GM23338 (cell line): ENCODE measurements around the gene SOHLH1. TPM values are rescaled to one million over a fixed set of nuclear protein-coding genes. Genes with fewer than 3 reads are reported as not detected.
A peak's percentile ranks its signal among the peaks of the same experiment; 100 is the strongest.

Experiments
- ATAC-seq: fragments of 200-7000 bp; cut with Tn5 transposase; 3 replicates; pipeline ENCODE4 v1.9.1; 2020
- DNase-seq: peaks from one replicate; pipeline ENCODE4 v3.0.0-alpha.2; 2015; ENCODE audit warnings: low spot score
- H2AFZ ChIP-seq: fragments of 200-600 bp; sonication (generic); 2 replicates; pipeline ENCODE4 v1.8.0; 2016; ENCODE audit warnings: antibody characterized with exemption, mild to moderate bottlenecking, moderate library complexity
- H3F3A ChIP-seq: fragments of 200-600 bp; sonication (generic); replicated peaks from 2 replicates; pipeline ENCODE4 v1.8.0; 2017; ENCODE audit warnings: antibody characterized with exemption, mixed run types, low read depth
- H3K27ac ChIP-seq: fragments of 200-600 bp; sonication (generic); 2 replicates; pipeline ENCODE4 v1.6.1; 2016; ENCODE audit warnings: low read depth
- H3K27me3 ChIP-seq: fragments of 200-600 bp; sonication (generic); 2 replicates; pipeline ENCODE4 v1.8.0; 2016; ENCODE audit warnings: mild to moderate bottlenecking, mixed run types, moderate library complexity; ENCODE audit not compliant: insufficient read depth
- H3K36me3 ChIP-seq: fragments of 200-600 bp; sonication (generic); 2 replicates; pipeline ENCODE4 v1.8.0; 2016; ENCODE audit warnings: mild to moderate bottlenecking; ENCODE audit not compliant: insufficient read depth
- H3K4me1 ChIP-seq: fragments of 200-600 bp; sonication (generic); 2 replicates; pipeline ENCODE4 v1.8.0; 2016; ENCODE audit warnings: mild to moderate bottlenecking, moderate library complexity; ENCODE audit not compliant: insufficient read depth
- H3K4me2 ChIP-seq: fragments of 200-600 bp; sonication (generic); 2 replicates; pipeline ENCODE4 v1.7.1; 2017; ENCODE audit warnings: mixed run types
- H3K4me3 ChIP-seq: fragments of 200-600 bp; sonication (generic); 2 replicates; pipeline ENCODE4 v1.6.1; 2016; ENCODE audit warnings: mixed run types
- H3K79me2 ChIP-seq: fragments of 200-600 bp; sonication (generic); replicated peaks from 2 replicates; pipeline ENCODE4 v1.8.0; 2017; ENCODE audit warnings: mild to moderate bottlenecking; ENCODE audit not compliant: insufficient read depth
- H3K9me2 ChIP-seq: fragments of 200-600 bp; sonication (generic); 2 replicates; pipeline ENCODE4 v1.8.0; 2017; ENCODE audit not compliant: insufficient read depth
- H4K20me1 ChIP-seq: fragments of 200-600 bp; sonication (generic); replicated peaks from 2 replicates; pipeline ENCODE4 v1.8.0; 2017; ENCODE audit warnings: mild to moderate bottlenecking; ENCODE audit not compliant: insufficient read depth
- H3K27ac Mint-ChIP-seq: 2 replicates; pipeline ENCODE4 v1.8.0; 2020; ENCODE audit warnings: inconsistent platforms, mild to moderate bottlenecking, moderate library complexity, mixed read lengths
- H3K27me3 Mint-ChIP-seq: 3 replicates; pipeline ENCODE4 v1.8.0; 2022; ENCODE audit warnings: low read depth, mild to moderate bottlenecking, moderate library complexity, mixed read lengths, inconsistent platforms; ENCODE audit not compliant: insufficient read depth, poor library complexity
- H3K36me3 Mint-ChIP-seq: 3 replicates; pipeline ENCODE4 v1.8.0; 2021; ENCODE audit warnings: low read depth, mild to moderate bottlenecking, inconsistent platforms, moderate library complexity, mixed read lengths
- H3K4me1 Mint-ChIP-seq: 3 replicates; pipeline ENCODE4 v1.8.0; 2020; ENCODE audit warnings: mild to moderate bottlenecking, inconsistent platforms, mixed read lengths
- H3K4me3 Mint-ChIP-seq: 3 replicates; pipeline ENCODE4 v1.8.0; 2021; ENCODE audit warnings: moderate library complexity, mild to moderate bottlenecking, inconsistent platforms, mixed read lengths
- H3K9me3 Mint-ChIP-seq: 3 replicates; pipeline ENCODE4 v1.8.0; 2020; ENCODE audit warnings: moderate library complexity, mild to moderate bottlenecking, inconsistent platforms, mixed read lengths
- CREB1 ChIP-seq: fragments of 250-450 bp; sonication (Bioruptor Pico); IDR thresholded peaks from 2 replicates; pipeline ENCODE4 v1.5.0; 2020; ENCODE audit warnings: low read depth, mild to moderate bottlenecking, moderate library complexity
- CTCF ChIP-seq, 2 experiments: fragments of 200-600 bp in 1 of 2; sonication (generic) in 1 of 2; conservative IDR thresholded peaks; 2 replicates each; pipeline versions ENCODE4 v1.5.1 to v1.6.1; 2016 to 2017; ENCODE audit warnings: antibody characterized with exemption in 2 of 2, low read depth in 2 of 2, mild to moderate bottlenecking in 2 of 2, moderate library complexity in 1 of 2
- ETS1 ChIP-seq: IDR thresholded peaks from 2 replicates; pipeline ENCODE4 v1.6.1; 2016; ENCODE audit warnings: antibody characterized with exemption
- EZH2 ChIP-seq: fragments of 200-600 bp; sonication (generic); IDR thresholded peaks from one replicate; pipeline ENCODE4 v1.8.0; 2017; ENCODE audit warnings: antibody characterized with exemption, mild to moderate bottlenecking, low read depth; ENCODE audit not compliant: unreplicated experiment
- EZH2phosphoT487 ChIP-seq: fragments of 200-600 bp; sonication (generic); IDR thresholded peaks from one replicate; pipeline ENCODE4 v1.8.1; 2018; ENCODE audit warnings: antibody characterized with exemption; ENCODE audit not compliant: unreplicated experiment
- JUNB ChIP-seq: IDR thresholded peaks from one replicate; pipeline ENCODE4 v1.6.1; 2016; ENCODE audit warnings: antibody characterized with exemption; ENCODE audit not compliant: unreplicated experiment
- NANOG ChIP-seq: IDR thresholded peaks from 2 replicates; pipeline ENCODE4 v1.6.1; 2016; ENCODE audit warnings: antibody characterized with exemption, borderline replicate concordance
- POLR2AphosphoS5 ChIP-seq: IDR thresholded peaks from 2 replicates; pipeline ENCODE4 v1.6.1; 2016; ENCODE audit warnings: antibody characterized with exemption, low read depth
- REST ChIP-seq: IDR thresholded peaks from one replicate; pipeline ENCODE4 v1.6.1; 2018; ENCODE audit warnings: antibody characterized with exemption; ENCODE audit not compliant: unreplicated experiment
- STAT1 ChIP-seq: IDR thresholded peaks from one replicate; pipeline ENCODE4 v1.6.1; 2016; ENCODE audit warnings: antibody characterized with exemption; ENCODE audit not compliant: unreplicated experiment
- ZNF114 ChIP-seq: fragments of 250-450 bp; sonication (Bioruptor Pico); IDR thresholded peaks from 2 replicates; pipeline ENCODE4 v1.5.0; 2020; ENCODE audit warnings: mild to moderate bottlenecking, moderate library complexity
- ZNF331 ChIP-seq: fragments of 250-450 bp; sonication (Bioruptor Pico); IDR thresholded peaks from 2 replicates; pipeline ENCODE4 v1.5.0; 2020; ENCODE audit warnings: low read depth, mild to moderate bottlenecking, moderate library complexity
- ZNF462 ChIP-seq: fragments of 250-450 bp; sonication (Bioruptor Pico); IDR thresholded peaks from 2 replicates; pipeline ENCODE4 v1.5.0; 2020; ENCODE audit warnings: mild to moderate bottlenecking, moderate library complexity
- polyA plus RNA-seq: library from polyadenylated mRNA; unstranded; fragments of >200 nt; fragmentation: Nextera tagmentation; extraction: Ambion mirVana; gene quantifications from 2 replicates; pipeline ENCODE4 v1.2.1, GENCODE V29; 2016
- total RNA-seq: library from RNA; depleted of rRNA; stranded (reverse); fragments of >200 nt; shearing (Covaris generic); gene quantifications from 2 replicates; pipeline ENCODE4 v1.2.3, GENCODE V29; 2014

The SOHLH1 gene
- total and polyA plus RNA-seq, 2 experiments from 2014 or later = 0.21 TPM; not detected in 1

- peak overlapping the region; percentile 74; the same call in 1 of the 2 replicates for H2AFZ ChIP-seq
- TF ChIP-seq CTCF (conservative IDR thresholded peaks at IDR 0.05; ENCODE audit: low read depth in 2 of 2) = no peak
- no peak for TF ChIP-seq STAT1
- no peak for TF ChIP-seq REST
- no peak for TF ChIP-seq JUNB
- TF ChIP-seq EZH2phosphoT487 = no peak
- no peak for TF ChIP-seq CREB1
- no peak for TF ChIP-seq NANOG
- TF ChIP-seq ETS1 = no peak
- no peak for TF ChIP-seq EZH2
- TF ChIP-seq ZNF331 = no peak
- TF ChIP-seq ZNF114 (CRISPR knock-in tag) = no peak
- TF ChIP-seq ZNF462 (CRISPR knock-in tag) = no peak
- TF ChIP-seq POLR2AphosphoS5 = no peak
- peak; percentile 39 for ATAC-seq
Observed at GRCh38 chr9:135701067-135701958, 2.0 kb upstream of the SOHLH1 start.

More at GRCh38 chr9:135701067-135701958, 2.0 kb upstream of the SOHLH1 start:
- Histone ChIP-seq H3K27ac (no peak overlapping the region), H3K36me3 (no peaks in the 10 kb centered on the region), H4K20me1 (no peaks in the 10 kb centered on the region), H3K9me2 (no peaks in the 10 kb centered on the region), H3K27me3 (0 out of 2 replicates have a peak, but pooled peaks cover 3% of the 10 kb centered on the region), H3K4me3 (peak overlapping the region; percentile 53; the same call in 1 of the 2 replicates), H3K4me2 (peak overlapping the region; percentile 79), H3F3A (no peaks in the 10 kb centered on the region), H3K4me1 (no peaks in the 10 kb centered on the region), H3K79me2 (no peaks in the 10 kb centered on the region)
- Mint-ChIP-seq H3K27ac (no peak overlapping the region), H3K4me1 (peaks cover 3% of the 10 kb centered on the region; the same call in 2 of the 3 replicates), H3K36me3 (no peaks in the 10 kb centered on the region), H3K27me3 (peaks cover 19% of the 10 kb centered on the region), H3K9me3 (no peaks in the 10 kb centered on the region), H3K4me3 (peak overlapping the region; percentile 26; the same call in 1 of the 3 replicates)
- DNase-seq = no peak
